Loucy (cell line): ENCODE measurements around the gene ARID1B.

Experiments
- H2AFZ ChIP-seq: fragments of 200-600 bp; sonication (generic); 2 replicates; pipeline ENCODE4 v1.6.0; 2016; ENCODE audit warnings: antibody characterized with exemption, mild to moderate bottlenecking, low read length, moderate library complexity
- H3F3A ChIP-seq: fragments of 200-600 bp; 2 replicates; pipeline ENCODE4 v1.6.0; 2016; ENCODE audit warnings: antibody characterized with exemption, low read depth, mild to moderate bottlenecking
- H3K27me3 ChIP-seq: fragments of 200-600 bp; sonication (generic); 2 replicates; pipeline ENCODE4 v1.6.1; 2014; ENCODE audit warnings: low read length, mild to moderate bottlenecking; ENCODE audit not compliant: insufficient read depth, poor library complexity, severe bottlenecking
- H3K36me3 ChIP-seq: fragments of 200-600 bp; sonication (generic); 2 replicates; pipeline ENCODE4 v1.6.1; 2016; ENCODE audit warnings: low read length; ENCODE audit not compliant: insufficient read depth
- H3K4me1 ChIP-seq: fragments of 200-600 bp; sonication (generic); 2 replicates; pipeline ENCODE4 v1.5.1; 2014; ENCODE audit warnings: low read length, mild to moderate bottlenecking; ENCODE audit not compliant: insufficient read depth, poor library complexity, severe bottlenecking
- H3K4me2 ChIP-seq: fragments of 200-600 bp; sonication (generic); 2 replicates; pipeline ENCODE4 v1.6.0; 2014; ENCODE audit warnings: antibody characterized with exemption, low read length, low read depth, mild to moderate bottlenecking; ENCODE audit not compliant: poor library complexity, severe bottlenecking
- H3K4me3 ChIP-seq: fragments of 200-600 bp; sonication (generic); 2 replicates; pipeline ENCODE4 v1.5.1; 2014; ENCODE audit warnings: low read length, mild to moderate bottlenecking, mixed read lengths; ENCODE audit not compliant: poor library complexity, severe bottlenecking
- H3K79me2 ChIP-seq: fragments of 200-600 bp; sonication (generic); 2 replicates; pipeline ENCODE4 v1.6.1; 2014; ENCODE audit warnings: low read length; ENCODE audit not compliant: insufficient read depth
- H3K9ac ChIP-seq: fragments of 200-600 bp; sonication (generic); 2 replicates; pipeline ENCODE4 v1.6.0; 2014; ENCODE audit warnings: mild to moderate bottlenecking, low read depth, low read length, moderate library complexity; ENCODE audit not compliant: poor library complexity, severe bottlenecking
- H3K9me2 ChIP-seq: fragments of 200-600 bp; sonication (generic); replicated peaks from 2 replicates; pipeline ENCODE4 v1.6.1; 2016; ENCODE audit warnings: low read depth, low read length, mixed read lengths
- H3K9me3 ChIP-seq: fragments of 200-600 bp; sonication (generic); 2 replicates; pipeline ENCODE4 v1.6.1; 2014; ENCODE audit warnings: mild to moderate bottlenecking, antibody characterized with exemption, low read length, low read depth; ENCODE audit not compliant: insufficient read depth
- H4K20me1 ChIP-seq: fragments of 200-600 bp; sonication (generic); 2 replicates; pipeline ENCODE4 v1.6.0; 2014; ENCODE audit warnings: antibody characterized with exemption, low read length, mild to moderate bottlenecking; ENCODE audit not compliant: insufficient read depth, poor library complexity, severe bottlenecking
- CTCF ChIP-seq: fragments of 200-600 bp; sonication (generic); conservative IDR thresholded peaks from 2 replicates; pipeline ENCODE4 v1.5.1; 2014; ENCODE audit warnings: mild to moderate bottlenecking, antibody characterized with exemption, low read length
- EZH2phosphoT487 ChIP-seq: fragments of 200-600 bp; IDR thresholded peaks from 2 replicates; pipeline ENCODE4 v1.6.1; 2018; ENCODE audit warnings: antibody characterized with exemption, mild to moderate bottlenecking, moderate library complexity, borderline replicate concordance

The ARID1B gene

GRCh38 chr6:157224951-157225574 is 447.9 kb downstream of the ARID1B start:
- no peaks in the 10 kb centered on the region for H4K20me1 ChIP-seq
- H2AFZ ChIP-seq, result no peak overlapping the region
- TF ChIP-seq EZH2phosphoT487, result no peak
- no peak for TF ChIP-seq CTCF
- no peak overlapping the region for H3K9ac ChIP-seq
- no peaks in the 10 kb centered on the region for H3F3A ChIP-seq
- H3K9me2 ChIP-seq, result no peaks in the 10 kb centered on the region
- no peaks in the 10 kb centered on the region for H3K36me3 ChIP-seq
- no peaks in the 10 kb centered on the region for H3K9me3 ChIP-seq
- no peak overlapping the region for H3K4me2 ChIP-seq
- no peak overlapping the region for H3K4me3 ChIP-seq
- peaks cover 7% of the 10 kb centered on the region; the same call in 1 of the 2 replicates for H3K79me2 ChIP-seq
- peaks cover 26% of the 10 kb centered on the region for H3K4me1 ChIP-seq
- H3K27me3 ChIP-seq, result no peaks in the 10 kb centered on the region

GRCh38 chr6:157225575-157225995 is 448.4 kb downstream of the ARID1B start:
- H3K36me3 ChIP-seq, result no peaks in the 10 kb centered on the region
- no peak overlapping the region for H2AFZ ChIP-seq
- no peaks in the 10 kb centered on the region for H3K27me3 ChIP-seq
- H4K20me1 ChIP-seq, result no peaks in the 10 kb centered on the region
- TF ChIP-seq CTCF (no peak), EZH2phosphoT487 (no peak)
- H3K4me2 ChIP-seq, result no peak overlapping the region
- no peak overlapping the region for H3K9ac ChIP-seq
- H3K4me1 ChIP-seq, result peaks cover 23% of the 10 kb centered on the region
- no peaks in the 10 kb centered on the region for H3F3A ChIP-seq
- no peaks in the 10 kb centered on the region for H3K9me2 ChIP-seq
- no peak overlapping the region for H3K4me3 ChIP-seq
- no peaks in the 10 kb centered on the region for H3K9me3 ChIP-seq
- peaks cover 5% of the 10 kb centered on the region; the same call in 1 of the 2 replicates for H3K79me2 ChIP-seq

- H3K27me3 ChIP-seq, result no peaks in the 10 kb centered on the region
- H3K4me3 ChIP-seq, result no peak overlapping the region
- H3F3A ChIP-seq, result no peaks in the 10 kb centered on the region
- no peaks in the 10 kb centered on the region for H3K79me2 ChIP-seq
- no peaks in the 10 kb centered on the region for H4K20me1 ChIP-seq
- H3K9me2 ChIP-seq, result no peaks in the 10 kb centered on the region
- peaks cover 23% of the 10 kb centered on the region for H3K4me1 ChIP-seq
- no peaks in the 10 kb centered on the region for H3K9me3 ChIP-seq
- no peaks in the 10 kb centered on the region for H3K36me3 ChIP-seq
- no peak overlapping the region for H2AFZ ChIP-seq
- no peak overlapping the region for H3K9ac ChIP-seq
- no peak for TF ChIP-seq EZH2phosphoT487
- no peak for TF ChIP-seq CTCF
- H3K4me2 ChIP-seq, result no peak overlapping the region
These were observed 448.9 kb downstream of the ARID1B start for GRCh38 chr6:157226026-157226625.
